ENCODE results near the gene MAP3K1.
"Not testable (repeated sequence)": the region's sequence is repeated elsewhere in the genome, so short reads cannot be mapped to it uniquely, and the experiment has no call there.

- not testable (repeated sequence) for TF ChIP-seq CTCF, POLR2A (IDR thresholded peaks at IDR 0.05)
Measured at GRCh38 chr5:56821868-56822267, 6.5 kb downstream of the MAP3K1 start.

All from heart left ventricle (tissue), 13 donors.